ENCODE data around the gene TMEM125. TPM values are rescaled to one million over a fixed set of nuclear protein-coding genes. Genes with fewer than 3 reads are reported as not detected.

Gene TMEM125
- total RNA-seq, 1 donor from 2014 or later = 0.64 TPM

DNA sequence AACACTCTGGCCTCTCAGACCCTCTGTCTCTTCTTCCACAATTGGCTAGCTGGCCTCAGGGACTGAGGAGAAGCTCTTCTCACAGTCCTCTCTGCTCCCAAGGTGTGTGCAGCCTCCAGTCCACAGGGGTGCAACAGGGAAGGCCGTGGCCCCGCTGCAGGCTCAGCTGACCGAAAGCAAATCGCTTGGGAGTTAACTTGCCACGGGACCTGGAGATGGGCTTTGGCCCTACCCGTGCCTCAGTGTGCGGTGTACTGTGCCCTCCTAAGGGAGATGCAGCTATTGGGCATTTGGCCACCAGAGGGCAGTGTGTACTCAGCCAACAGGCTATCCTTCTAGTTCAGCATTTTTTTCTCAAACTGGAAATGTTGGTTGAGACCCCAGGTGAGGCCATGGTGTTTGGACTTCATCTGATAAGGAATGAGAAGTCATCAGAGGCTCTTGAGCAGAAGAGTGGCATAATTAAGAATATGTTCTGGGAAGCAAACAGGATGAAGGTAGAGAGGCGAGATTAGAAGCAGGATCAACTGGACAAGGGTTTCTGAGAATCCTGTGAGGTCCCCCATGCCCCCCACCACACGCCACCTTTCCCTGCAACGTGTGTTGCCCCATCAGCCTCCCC lies 42.5 kb upstream of the TMEM125 start:
- Histone ChIP-seq H2AFZ (ENCODE audit: low read depth, low read length) (no peak overlapping the region), H3K36me3 (ENCODE audit: insufficient read depth, low read length) (no peaks in the 10 kb centered on the region), H3K79me2 (ENCODE audit: insufficient read depth, low read length) (no peaks in the 10 kb centered on the region), H3K4me3 (ENCODE audit: insufficient read depth, low read depth, low read length) (no peak overlapping the region), H4K20me1 (ENCODE audit: insufficient read depth, low read length) (no peaks in the 10 kb centered on the region), H3K27me3 (ENCODE audit: insufficient read depth, low read length) (no peaks in the 10 kb centered on the region), H3K4me1 (ENCODE audit: insufficient read depth, low read length) (peaks cover 7% of the 10 kb centered on the region), H3K4me2 (ENCODE audit: low read length) (no peak overlapping the region), H3K9ac (ENCODE audit: low read length) (no peak overlapping the region), H3K27ac (ENCODE audit: low read depth, low read length) (no peak overlapping the region), H3K9me3 (ENCODE audit: insufficient read depth, low read depth, low read length) (no peaks in the 10 kb centered on the region)
- H3K27me3 Mint-ChIP-seq (ENCODE audit: low read depth, unreplicated experiment) = peaks cover 13% of the 10 kb centered on the region
- TF ChIP-seq EZH2 (IDR thresholded peaks at IDR 0.05; ENCODE audit: insufficient read depth, low read length) = no peak
- peak; percentile 97 for TF ChIP-seq CTCF (IDR thresholded peaks at IDR 0.05; ENCODE audit: insufficient read depth, low read depth, low read length)
- DNase-seq (ENCODE audit: low read depth) = peak; percentile 28
- no peak overlapping the region for H3K4me3 Mint-ChIP-seq (ENCODE audit: unreplicated experiment)
- no peak overlapping the region for H3K27ac Mint-ChIP-seq (ENCODE audit: unreplicated experiment)
- FAIRE-seq = no peak
- H3K4me1 Mint-ChIP-seq (ENCODE audit: low read depth, unreplicated experiment) = peaks cover 9% of the 10 kb centered on the region
- no peaks in the 10 kb centered on the region for H3K36me3 Mint-ChIP-seq (ENCODE audit: low read depth, unreplicated experiment)
- H3K9me3 Mint-ChIP-seq (ENCODE audit: unreplicated experiment) = no peaks in the 10 kb centered on the region

DNA sequence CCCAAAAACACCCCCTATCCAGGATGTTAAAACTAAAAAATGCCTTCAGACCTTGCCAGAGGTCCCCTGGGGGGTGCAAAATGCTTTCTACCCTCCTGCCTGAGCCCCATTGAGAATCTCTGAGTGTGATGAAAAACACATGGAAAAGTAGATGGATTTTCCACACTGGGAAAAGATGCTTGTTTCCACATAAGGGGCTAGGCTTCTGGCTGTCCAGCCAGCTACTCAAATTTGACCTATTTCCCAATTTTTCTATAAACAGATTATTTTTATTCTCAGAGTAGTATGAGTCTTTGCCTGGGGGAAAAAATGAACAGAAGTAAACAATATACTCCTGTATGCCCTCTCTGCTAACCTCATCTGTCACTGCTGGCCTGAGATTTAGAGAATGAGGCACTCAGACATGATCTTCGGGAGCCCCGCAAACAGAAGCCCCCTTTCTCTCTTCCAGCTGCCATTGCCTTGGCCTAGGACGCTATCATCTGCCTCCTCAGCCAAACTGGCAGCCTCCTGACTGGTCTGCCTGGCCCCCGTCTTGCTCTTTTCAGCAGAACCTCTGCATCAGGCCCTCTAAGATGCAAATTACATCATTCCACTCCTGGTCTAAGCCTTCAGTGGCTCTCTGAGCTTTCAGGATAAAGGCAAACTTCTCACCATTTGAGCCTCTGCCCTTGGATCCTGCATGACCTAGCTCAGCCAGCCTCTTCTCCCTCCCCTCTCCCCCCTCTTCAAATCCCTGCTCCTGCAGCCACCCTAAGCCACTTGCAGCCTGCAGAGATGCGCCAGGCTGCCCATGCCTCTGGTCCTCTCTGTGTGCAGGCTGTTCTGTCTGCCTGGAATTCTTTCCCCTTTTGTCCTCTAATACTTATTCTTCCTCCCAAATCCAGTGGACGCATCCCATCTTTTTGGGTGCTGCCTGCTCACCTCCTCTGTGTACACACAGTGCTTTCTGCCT lies 39.7 kb upstream of the TMEM125 start:
- H3K4me3 ChIP-seq (ENCODE audit: insufficient read depth, low read depth, low read length) = no peak overlapping the region
- Mint-ChIP-seq H3K36me3 (ENCODE audit: low read depth, unreplicated experiment) (no peaks in the 10 kb centered on the region), H3K9me3 (ENCODE audit: unreplicated experiment) (no peaks in the 10 kb centered on the region), H3K27ac (ENCODE audit: unreplicated experiment) (no peak overlapping the region), H3K4me3 (ENCODE audit: unreplicated experiment) (no peak overlapping the region), H3K4me1 (ENCODE audit: low read depth, unreplicated experiment) (peaks cover 15% of the 10 kb centered on the region), H3K27me3 (ENCODE audit: low read depth, unreplicated experiment) (peaks cover 14% of the 10 kb centered on the region)
- TF ChIP-seq CTCF (IDR thresholded peaks at IDR 0.05; ENCODE audit: insufficient read depth, low read depth, low read length) = no peak
- no peak for TF ChIP-seq EZH2 (IDR thresholded peaks at IDR 0.05; ENCODE audit: insufficient read depth, low read length)
- no peaks in the 10 kb centered on the region for H3K79me2 ChIP-seq (ENCODE audit: insufficient read depth, low read length)
- H2AFZ ChIP-seq (ENCODE audit: low read depth, low read length) = no peak overlapping the region
- no peaks in the 10 kb centered on the region for H3K36me3 ChIP-seq (ENCODE audit: insufficient read depth, low read length)
- no peak overlapping the region for H3K9ac ChIP-seq (ENCODE audit: low read length)
- no peak for DNase-seq (ENCODE audit: low read depth)
- H4K20me1 ChIP-seq (ENCODE audit: insufficient read depth, low read length) = no peaks in the 10 kb centered on the region
- H3K4me2 ChIP-seq (ENCODE audit: low read length) = no peak overlapping the region
- peaks cover 13% of the 10 kb centered on the region for H3K4me1 ChIP-seq (ENCODE audit: insufficient read depth, low read length)
- FAIRE-seq = no peak
- no peaks in the 10 kb centered on the region for H3K27me3 ChIP-seq (ENCODE audit: insufficient read depth, low read length)
- H3K27ac ChIP-seq (ENCODE audit: low read depth, low read length) = no peak overlapping the region
- no peaks in the 10 kb centered on the region for H3K9me3 ChIP-seq (ENCODE audit: insufficient read depth, low read depth, low read length)
